GM12864 (cell line): ENCODE data around the gene CORT.

Source experiments
- DNase-seq: peaks from one replicate; pipeline ENCODE4 v3.0.0-alpha.2; 2011; ENCODE audit warnings: low read depth
- H3K4me3 ChIP-seq: 2 replicates; pipeline ENCODE4 v1.5.1; 2011; ENCODE audit warnings: mild to moderate bottlenecking, low read depth, low read length, control low read depth
- TF ChIP-seq, protein P1 (sequence below): IDR thresholded peaks from 2 replicates; pipeline ENCODE4 v1.5.1; 2011; ENCODE audit warnings: low read depth, mild to moderate bottlenecking, moderate library complexity, low read length, control low read depth, inconsistent platforms; ENCODE audit errors: missing control alignments

CORT gene

DNA sequence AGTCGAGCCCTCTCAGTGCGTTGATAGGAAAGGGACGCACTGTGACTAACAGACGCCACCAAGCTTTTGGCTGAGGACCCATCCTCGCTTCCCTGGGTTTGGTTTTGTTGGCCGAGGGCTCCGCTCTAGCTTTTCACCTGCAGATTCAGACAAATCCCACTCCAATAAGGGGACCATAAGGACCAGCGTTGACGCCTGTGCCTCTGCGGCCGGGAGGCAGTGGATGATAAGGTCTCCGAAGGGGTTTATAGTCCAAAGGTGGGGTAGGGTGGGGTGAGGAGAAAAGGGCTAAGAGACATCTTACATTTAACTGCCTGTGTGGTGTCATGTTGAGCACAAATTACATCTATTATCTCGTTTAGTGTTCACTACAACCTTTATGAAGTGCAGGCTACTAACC is 25.7 kb downstream of the CORT start:
- TF ChIP-seq, protein P1, sequence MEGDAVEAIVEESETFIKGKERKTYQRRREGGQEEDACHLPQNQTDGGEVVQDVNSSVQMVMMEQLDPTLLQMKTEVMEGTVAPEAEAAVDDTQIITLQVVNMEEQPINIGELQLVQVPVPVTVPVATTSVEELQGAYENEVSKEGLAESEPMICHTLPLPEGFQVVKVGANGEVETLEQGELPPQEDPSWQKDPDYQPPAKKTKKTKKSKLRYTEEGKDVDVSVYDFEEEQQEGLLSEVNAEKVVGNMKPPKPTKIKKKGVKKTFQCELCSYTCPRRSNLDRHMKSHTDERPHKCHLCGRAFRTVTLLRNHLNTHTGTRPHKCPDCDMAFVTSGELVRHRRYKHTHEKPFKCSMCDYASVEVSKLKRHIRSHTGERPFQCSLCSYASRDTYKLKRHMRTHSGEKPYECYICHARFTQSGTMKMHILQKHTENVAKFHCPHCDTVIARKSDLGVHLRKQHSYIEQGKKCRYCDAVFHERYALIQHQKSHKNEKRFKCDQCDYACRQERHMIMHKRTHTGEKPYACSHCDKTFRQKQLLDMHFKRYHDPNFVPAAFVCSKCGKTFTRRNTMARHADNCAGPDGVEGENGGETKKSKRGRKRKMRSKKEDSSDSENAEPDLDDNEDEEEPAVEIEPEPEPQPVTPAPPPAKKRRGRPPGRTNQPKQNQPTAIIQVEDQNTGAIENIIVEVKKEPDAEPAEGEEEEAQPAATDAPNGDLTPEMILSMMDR, result no peak
- DNase-seq, result no peak
- H3K4me3 ChIP-seq, result peak overlapping the region; percentile 58

DNA sequence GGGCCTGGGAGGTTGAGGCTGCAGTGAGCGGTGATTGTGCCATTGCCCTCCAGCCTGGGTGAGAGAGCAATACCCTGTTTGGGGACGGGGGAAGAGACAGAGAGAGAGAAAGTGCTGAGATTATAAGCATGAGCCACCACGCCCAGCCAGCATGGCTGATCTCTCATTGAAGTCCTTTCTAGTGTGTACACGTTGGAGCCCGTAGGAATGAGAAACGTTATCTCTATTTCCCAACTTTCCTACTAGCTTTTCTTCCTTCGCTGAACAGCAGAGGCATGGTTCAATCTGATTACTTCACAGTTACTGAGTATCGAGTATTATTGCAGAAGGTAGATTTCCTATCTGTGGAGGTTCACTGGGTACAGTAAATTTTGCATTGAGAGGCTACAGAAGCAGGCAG is 29.5 kb downstream of the CORT start:
- no peak overlapping the region for H3K4me3 ChIP-seq
- DNase-seq, result no peak
- TF ChIP-seq, protein P1, result no peak

DNA sequence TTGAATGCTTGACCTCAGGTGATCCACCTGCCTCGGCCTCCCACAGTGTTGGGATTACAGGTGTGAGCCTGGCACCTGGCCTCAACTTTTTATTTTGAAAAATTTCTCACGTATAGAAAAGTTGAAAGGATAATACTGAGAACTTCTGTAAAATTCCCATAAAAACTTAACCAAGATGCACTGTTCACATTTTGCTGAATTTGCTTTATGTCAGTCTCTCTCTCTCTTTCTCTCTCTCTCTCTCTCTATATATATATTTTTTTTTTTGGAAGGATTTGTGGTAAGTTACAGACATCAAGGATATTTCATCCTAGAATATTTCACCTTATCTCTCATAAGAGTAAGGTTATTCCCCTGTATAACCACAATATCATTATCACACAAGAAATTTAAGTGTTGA is 30.8 kb downstream of the CORT start:
- no peak for DNase-seq
- TF ChIP-seq, protein P1, result no peak

DNA sequence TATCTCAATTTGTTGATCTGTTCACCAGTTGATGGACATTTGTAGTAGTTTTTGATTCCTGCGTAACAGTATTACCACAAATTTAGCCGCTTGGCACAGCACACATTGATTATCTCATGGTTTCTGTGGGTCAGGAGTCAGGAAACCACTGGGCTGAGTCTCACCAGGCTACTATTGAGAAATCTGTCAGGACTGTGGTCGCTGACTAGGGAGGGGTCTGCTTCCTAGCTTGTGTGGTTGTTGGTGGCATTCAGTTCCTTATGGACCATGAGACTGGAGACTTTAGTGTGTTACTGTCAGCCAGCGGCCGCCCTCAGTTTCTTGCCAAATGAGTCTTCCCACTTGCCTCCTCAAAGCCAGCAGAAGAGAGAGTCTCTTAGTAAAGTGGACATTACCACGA is 34.7 kb downstream of the CORT start:
- no peak for DNase-seq
- TF ChIP-seq, protein P1, result no peak

More for the DNA sequence above, 30.8 kb downstream of the CORT start:
- no peak overlapping the region for H3K4me3 ChIP-seq

DNA sequence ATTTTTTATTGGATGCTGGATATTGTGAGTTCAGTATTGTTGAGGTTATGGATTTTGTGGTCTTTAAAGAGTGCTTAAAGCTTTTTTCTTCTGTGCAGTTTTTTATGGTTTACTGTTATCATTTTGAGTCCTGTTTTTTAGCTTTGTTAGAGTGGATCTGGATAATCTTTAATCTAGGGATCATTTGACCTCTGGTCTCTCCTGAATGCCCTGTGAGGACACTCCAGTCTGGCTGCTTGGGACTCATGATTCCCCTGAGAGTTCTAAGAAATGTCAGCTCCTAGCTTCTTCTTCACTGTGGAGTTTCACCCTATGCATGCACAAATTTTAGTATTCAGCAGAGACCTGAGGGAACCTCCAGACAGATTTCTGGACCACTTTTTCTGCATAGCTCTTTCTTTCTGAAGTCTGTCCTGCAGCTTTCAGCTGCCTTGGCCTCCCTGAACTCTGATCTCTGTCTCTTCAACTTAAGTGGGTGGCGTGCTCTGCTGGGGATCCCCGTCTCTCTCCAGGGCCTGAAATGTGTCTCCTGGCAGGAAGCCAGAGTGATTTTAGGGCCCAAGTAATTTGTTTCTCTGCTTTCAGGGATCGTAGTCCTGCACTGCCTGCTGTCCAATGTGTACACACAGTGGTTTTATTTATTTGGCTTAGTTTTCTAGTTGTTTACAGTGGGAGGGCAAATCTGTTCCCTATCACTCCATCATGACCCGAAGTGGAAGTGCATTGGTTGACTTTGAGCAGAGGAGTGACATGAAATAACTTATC is 39.6 kb downstream of the CORT start:
- no peak for DNase-seq
- no peak overlapping the region for H3K4me3 ChIP-seq
- TF ChIP-seq, protein P1, result no peak

More for the DNA sequence above, 34.7 kb downstream of the CORT start:
- H3K4me3 ChIP-seq, result no peak overlapping the region

DNA sequence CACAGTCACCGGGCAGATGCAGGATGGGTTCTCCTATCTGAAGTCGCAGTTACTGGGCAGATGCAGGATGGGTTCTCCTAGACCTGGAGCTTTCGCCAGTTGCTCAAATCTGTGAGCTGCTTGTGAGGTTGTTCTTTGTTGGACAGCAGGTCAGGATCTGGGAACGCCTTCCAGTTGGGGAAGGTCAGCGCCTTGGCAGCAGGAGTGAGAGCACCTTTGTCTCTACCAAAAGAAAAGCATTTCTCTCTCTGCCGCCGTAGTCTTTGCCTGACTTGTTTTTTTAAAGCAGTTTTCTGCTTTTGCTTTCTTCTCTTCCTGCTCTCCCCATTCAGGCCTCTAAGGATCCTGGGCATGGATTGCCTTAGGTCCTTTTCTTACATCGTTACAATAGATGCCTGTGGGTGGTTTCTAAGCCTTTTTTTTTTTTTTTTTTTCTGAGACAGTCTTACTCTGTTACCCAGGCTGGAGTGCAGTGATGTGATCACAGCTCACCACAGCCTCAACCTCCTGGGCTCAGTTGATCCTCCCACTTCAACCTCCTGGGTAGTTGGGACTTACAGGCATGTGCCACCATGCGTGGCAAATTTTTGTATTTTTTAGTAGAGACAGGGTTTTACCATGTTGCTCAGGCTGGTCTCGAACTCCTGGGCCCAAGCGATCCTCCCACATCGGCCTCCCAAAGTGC is 40.6 kb downstream of the CORT start:
- TF ChIP-seq, protein P1, result no peak
- DNase-seq, result no peak
- no peak overlapping the region for H3K4me3 ChIP-seq
